Measurements from ENCODE around the gene LENG9.

- TF ChIP-seq POLR2A (IDR thresholded peaks at IDR 0.05) (no peak), CTCF (IDR thresholded peaks at IDR 0.05) (no peak), EP300 (IDR thresholded peaks at IDR 0.05; ENCODE audit: low read depth) (no peak)
Observed at GRCh38 chr19:54506079-54506478, 42.5 kb upstream of the LENG9 start.
